Fibroblast of mammary gland (primary cell): ENCODE results near the gene SERTAD2.

ENCODE experiments used
- DNase-seq: peaks from one replicate; pipeline ENCODE4 v3.0.0-alpha.2; 2010; ENCODE audit warnings: low read depth
- H3K4me3 ChIP-seq: 2 replicates; pipeline ENCODE4 v1.5.1; 2011; ENCODE audit warnings: low read depth, mild to moderate bottlenecking, low read length, moderate library complexity; ENCODE audit not compliant: control insufficient read depth
- TF ChIP-seq, protein P1 (sequence below): conservative IDR thresholded peaks from 2 replicates; pipeline ENCODE4 v1.5.1; 2011; ENCODE audit warnings: low read depth, low read length, inconsistent platforms; ENCODE audit not compliant: control insufficient read depth, insufficient read depth

Gene SERTAD2

GRCh38 chr2:64630752-64631151, 23.0 kb downstream of the SERTAD2 start:
- H3K4me3 ChIP-seq = no peak overlapping the region
- TF ChIP-seq, protein P1, sequence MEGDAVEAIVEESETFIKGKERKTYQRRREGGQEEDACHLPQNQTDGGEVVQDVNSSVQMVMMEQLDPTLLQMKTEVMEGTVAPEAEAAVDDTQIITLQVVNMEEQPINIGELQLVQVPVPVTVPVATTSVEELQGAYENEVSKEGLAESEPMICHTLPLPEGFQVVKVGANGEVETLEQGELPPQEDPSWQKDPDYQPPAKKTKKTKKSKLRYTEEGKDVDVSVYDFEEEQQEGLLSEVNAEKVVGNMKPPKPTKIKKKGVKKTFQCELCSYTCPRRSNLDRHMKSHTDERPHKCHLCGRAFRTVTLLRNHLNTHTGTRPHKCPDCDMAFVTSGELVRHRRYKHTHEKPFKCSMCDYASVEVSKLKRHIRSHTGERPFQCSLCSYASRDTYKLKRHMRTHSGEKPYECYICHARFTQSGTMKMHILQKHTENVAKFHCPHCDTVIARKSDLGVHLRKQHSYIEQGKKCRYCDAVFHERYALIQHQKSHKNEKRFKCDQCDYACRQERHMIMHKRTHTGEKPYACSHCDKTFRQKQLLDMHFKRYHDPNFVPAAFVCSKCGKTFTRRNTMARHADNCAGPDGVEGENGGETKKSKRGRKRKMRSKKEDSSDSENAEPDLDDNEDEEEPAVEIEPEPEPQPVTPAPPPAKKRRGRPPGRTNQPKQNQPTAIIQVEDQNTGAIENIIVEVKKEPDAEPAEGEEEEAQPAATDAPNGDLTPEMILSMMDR = no peak
- DNase-seq = no peak

GRCh38 chr2:64629875-64630274, 23.8 kb downstream of the SERTAD2 start:
- DNase-seq = no peak
- TF ChIP-seq, protein P1 = no peak
- no peak overlapping the region for H3K4me3 ChIP-seq

GRCh38 chr2:64629329-64629781, 24.4 kb downstream of the SERTAD2 start:
- DNase-seq = no peak
- no peak overlapping the region for H3K4me3 ChIP-seq
- TF ChIP-seq, protein P1 = no peak

DNA sequence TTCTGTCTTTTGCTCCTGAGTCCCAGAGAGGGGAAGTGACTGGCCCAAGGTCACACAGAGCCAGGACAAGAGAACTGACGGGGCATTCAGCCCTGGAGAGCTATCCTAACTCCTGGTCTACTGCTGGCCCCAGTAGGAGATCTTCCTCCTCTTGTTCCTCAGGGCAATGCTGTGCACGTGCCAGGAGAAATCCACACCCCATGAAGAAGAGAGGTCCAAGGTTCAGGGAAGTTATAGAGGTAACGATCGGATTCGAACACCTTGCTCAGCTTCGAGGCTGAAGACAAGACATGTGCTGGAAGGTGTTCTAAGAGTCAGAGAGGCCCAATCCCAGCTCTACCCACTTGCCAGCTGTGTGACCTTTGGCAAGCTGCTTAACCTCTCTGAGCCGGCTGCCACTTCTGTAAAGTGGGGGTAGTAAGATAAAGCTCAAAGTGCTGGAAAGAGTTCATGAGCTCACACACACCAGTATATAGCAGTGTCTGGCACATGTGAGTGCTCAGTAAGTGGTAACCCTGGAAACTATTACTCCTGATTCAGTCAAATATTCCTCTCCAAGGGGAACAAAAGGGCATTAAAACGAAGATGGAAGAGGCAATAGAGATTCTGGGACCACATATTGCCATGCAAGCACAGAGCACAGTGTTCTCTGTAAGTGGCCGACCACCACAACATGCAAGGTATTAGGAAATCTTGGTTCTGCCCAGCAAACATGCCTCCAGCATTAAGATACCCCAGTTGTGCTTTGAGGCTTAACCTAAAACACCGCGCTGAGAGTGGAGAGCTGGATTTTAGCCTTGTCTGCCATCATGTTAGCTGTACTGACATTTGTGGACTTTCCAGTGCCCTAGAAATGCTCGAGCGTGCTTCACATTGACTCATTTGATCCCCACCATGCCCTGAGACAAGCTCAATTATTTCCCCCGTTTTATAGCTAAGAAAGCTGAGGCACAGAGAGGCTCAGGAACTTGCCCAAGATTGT, 25.6 kb downstream of the SERTAD2 start:
- no peak for DNase-seq
- no peak overlapping the region for H3K4me3 ChIP-seq
- TF ChIP-seq, protein P1 = no peak

- TF ChIP-seq, protein P1 = no peak
- no peak for DNase-seq
- H3K4me3 ChIP-seq = no peak overlapping the region
Measured at GRCh38 chr2:64626963-64627760, 26.6 kb downstream of the SERTAD2 start.

- no peak overlapping the region for H3K4me3 ChIP-seq
- no peak for DNase-seq
- TF ChIP-seq, protein P1 = no peak
Measured at GRCh38 chr2:64626146-64626809, 27.4 kb downstream of the SERTAD2 start.
